GM12801 (cell line): ENCODE data around the gene TRIM45.

Experiments
- TF ChIP-seq, protein P1 (sequence below): IDR thresholded peaks from one replicate; pipeline ENCODE4 v1.5.1; 2011; ENCODE audit warnings: control low read depth; ENCODE audit not compliant: insufficient read length; ENCODE audit errors: extremely low read depth

TRIM45 gene

GRCh38 chr1:117066367-117066766 is 55.2 kb downstream of the TRIM45 start:
- TF ChIP-seq, protein P1, sequence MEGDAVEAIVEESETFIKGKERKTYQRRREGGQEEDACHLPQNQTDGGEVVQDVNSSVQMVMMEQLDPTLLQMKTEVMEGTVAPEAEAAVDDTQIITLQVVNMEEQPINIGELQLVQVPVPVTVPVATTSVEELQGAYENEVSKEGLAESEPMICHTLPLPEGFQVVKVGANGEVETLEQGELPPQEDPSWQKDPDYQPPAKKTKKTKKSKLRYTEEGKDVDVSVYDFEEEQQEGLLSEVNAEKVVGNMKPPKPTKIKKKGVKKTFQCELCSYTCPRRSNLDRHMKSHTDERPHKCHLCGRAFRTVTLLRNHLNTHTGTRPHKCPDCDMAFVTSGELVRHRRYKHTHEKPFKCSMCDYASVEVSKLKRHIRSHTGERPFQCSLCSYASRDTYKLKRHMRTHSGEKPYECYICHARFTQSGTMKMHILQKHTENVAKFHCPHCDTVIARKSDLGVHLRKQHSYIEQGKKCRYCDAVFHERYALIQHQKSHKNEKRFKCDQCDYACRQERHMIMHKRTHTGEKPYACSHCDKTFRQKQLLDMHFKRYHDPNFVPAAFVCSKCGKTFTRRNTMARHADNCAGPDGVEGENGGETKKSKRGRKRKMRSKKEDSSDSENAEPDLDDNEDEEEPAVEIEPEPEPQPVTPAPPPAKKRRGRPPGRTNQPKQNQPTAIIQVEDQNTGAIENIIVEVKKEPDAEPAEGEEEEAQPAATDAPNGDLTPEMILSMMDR = no peak

GRCh38 chr1:117061986-117062415 is 59.5 kb downstream of the TRIM45 start:
- TF ChIP-seq, protein P1 = no peak
